GM10248 (cell line): ENCODE measurements around the gene PDE3A.
"Not testable (repeated sequence)": the region's sequence is repeated elsewhere in the genome, so short reads cannot be mapped to it uniquely, and the experiment has no call there.

Experiments used
- CTCF ChIA-PET: fragments of 300-600 bp; sonication (Branson Sonifier 250); formaldehyde crosslinking; extraction: SDS; loops from one replicate; lab custom pipeline; 2021; ENCODE audit warnings: antibody characterized with exemption; lab: Yijun Ruan, JAX
- POLR2A ChIA-PET: fragments of 350-650 bp; sonication (Branson Sonifier 250); formaldehyde crosslinking; extraction: SDS; loops from one replicate; lab custom pipeline; 2020; ENCODE audit warnings: antibody characterized with exemption; lab: Yijun Ruan, JAX
- DNase-seq: peaks from one replicate; pipeline ENCODE4 v3.0.0; 2012; ENCODE audit errors: extremely low spot score
- CTCF ChIP-seq: IDR thresholded peaks from 2 replicates; pipeline ENCODE4 v1.5.1; 2012; ENCODE audit warnings: mild to moderate bottlenecking, low read depth; ENCODE audit errors: extremely low read depth, missing control alignments, control extremely low read depth

Gene PDE3A

GRCh38 chr12:20601668-20602280, 233.4 kb downstream of the PDE3A start:
- ChIA-PET POLR2A (no interaction called here), CTCF (interaction anchor here (1.2 to 2.0 kb wide), 2 partner anchors 14 to 20 kb away, joined by 3 to 7 read pairs; no protein-coding TSS in a partner anchor)
- peak; percentile 15 for TF ChIP-seq CTCF
- DNase-seq: no peak

GRCh38 chr12:20602641-20603391, 234.5 kb downstream of the PDE3A start:
- CTCF ChIA-PET: interaction anchor here (1.2 to 2.0 kb wide), 2 partner anchors 15 to 19 kb away, joined by 3 to 7 read pairs; no protein-coding TSS in a partner anchor
- no peak for DNase-seq
- no peak for TF ChIP-seq CTCF
- POLR2A ChIA-PET: no interaction called here

- CTCF ChIA-PET: no interaction called here
- TF ChIP-seq CTCF: no peak
- DNase-seq: no peak
- POLR2A ChIA-PET: no interaction called here
Observed at GRCh38 chr12:20604408-20605067, 236.2 kb downstream of the PDE3A start.

- CTCF ChIA-PET: interaction anchor here (1.4 kb wide), 1 partner anchor 29 kb away, joined by 3 read pairs; no protein-coding TSS in a partner anchor
- POLR2A ChIA-PET, DNase-seq: not testable (repeated sequence)
Observed at GRCh38 chr12:20615020-20615419, 246.7 kb downstream of the PDE3A start.

- ChIA-PET CTCF (no interaction called here), POLR2A (no interaction called here)
- TF ChIP-seq CTCF: no peak
- no peak for DNase-seq
Observed at GRCh38 chr12:20616093-20616492, 247.8 kb downstream of the PDE3A start.

GRCh38 chr12:20620261-20620660, 251.9 kb downstream of the PDE3A start:
- TF ChIP-seq CTCF: no peak
- DNase-seq: no peak
- CTCF ChIA-PET: no interaction called here
- POLR2A ChIA-PET: no interaction called here
